ENCODE data around the gene DRP2.
"Not testable (repeated sequence)": the region's sequence is repeated elsewhere in the genome, so short reads cannot be mapped to it uniquely, and the experiment has no call there.

The DRP2 gene, protein sequence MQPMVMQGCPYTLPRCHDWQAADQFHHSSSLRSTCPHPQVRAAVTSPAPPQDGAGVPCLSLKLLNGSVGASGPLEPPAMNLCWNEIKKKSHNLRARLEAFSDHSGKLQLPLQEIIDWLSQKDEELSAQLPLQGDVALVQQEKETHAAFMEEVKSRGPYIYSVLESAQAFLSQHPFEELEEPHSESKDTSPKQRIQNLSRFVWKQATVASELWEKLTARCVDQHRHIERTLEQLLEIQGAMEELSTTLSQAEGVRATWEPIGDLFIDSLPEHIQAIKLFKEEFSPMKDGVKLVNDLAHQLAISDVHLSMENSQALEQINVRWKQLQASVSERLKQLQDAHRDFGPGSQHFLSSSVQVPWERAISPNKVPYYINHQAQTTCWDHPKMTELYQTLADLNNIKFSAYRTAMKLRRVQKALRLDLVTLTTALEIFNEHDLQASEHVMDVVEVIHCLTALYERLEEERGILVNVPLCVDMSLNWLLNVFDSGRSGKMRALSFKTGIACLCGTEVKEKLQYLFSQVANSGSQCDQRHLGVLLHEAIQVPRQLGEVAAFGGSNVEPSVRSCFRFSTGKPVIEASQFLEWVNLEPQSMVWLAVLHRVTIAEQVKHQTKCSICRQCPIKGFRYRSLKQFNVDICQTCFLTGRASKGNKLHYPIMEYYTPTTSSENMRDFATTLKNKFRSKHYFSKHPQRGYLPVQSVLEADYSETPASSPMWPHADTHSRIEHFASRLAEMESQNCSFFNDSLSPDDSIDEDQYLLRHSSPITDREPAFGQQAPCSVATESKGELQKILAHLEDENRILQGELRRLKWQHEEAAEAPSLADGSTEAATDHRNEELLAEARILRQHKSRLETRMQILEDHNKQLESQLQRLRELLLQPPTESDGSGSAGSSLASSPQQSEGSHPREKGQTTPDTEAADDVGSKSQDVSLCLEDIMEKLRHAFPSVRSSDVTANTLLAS

DNA sequence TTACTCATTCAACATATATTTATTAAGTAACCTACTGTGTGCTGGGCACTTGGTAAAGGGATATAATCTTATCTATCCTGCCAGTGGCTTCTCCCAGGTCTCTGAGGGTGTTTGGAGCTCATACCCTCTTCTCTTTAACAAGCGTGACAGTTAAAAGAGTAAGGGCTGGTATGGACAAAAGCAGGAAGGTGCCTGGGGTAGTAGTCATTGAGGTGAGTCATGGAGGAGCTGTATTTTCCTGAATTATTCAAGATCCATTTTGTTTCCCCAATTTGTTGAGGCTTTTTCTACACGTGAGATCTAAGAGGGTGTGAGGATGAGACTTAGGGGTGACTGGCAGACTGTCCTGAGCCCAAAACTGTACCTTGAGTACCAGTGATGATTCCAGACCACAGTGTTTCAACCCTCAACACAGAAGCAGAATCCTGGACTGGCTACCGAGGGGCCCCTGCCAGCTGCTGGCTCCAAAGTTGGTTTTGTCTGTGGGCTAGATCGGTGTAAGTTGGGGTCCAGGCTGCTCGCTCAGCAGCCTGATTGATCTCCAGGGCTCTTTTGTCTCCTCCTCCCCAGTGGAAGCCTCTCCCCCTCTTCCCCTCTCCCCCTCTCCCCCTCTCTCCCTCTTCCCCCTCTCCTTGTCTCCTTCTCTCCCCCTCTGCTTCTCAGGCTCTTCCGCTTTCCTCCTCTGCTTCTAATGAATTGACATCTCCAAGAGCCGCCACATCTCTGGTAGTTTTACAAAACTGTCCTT lies at the start of gene DRP2:
Gene DRP2, plus strand, starts transcription at position 671 of the 748 bp plus-strand sequence. CDS start 11,862 bp downstream, outside the sequence.
- peak in 1 of 3 donors; percentile 1 for DNase-seq

DNA sequence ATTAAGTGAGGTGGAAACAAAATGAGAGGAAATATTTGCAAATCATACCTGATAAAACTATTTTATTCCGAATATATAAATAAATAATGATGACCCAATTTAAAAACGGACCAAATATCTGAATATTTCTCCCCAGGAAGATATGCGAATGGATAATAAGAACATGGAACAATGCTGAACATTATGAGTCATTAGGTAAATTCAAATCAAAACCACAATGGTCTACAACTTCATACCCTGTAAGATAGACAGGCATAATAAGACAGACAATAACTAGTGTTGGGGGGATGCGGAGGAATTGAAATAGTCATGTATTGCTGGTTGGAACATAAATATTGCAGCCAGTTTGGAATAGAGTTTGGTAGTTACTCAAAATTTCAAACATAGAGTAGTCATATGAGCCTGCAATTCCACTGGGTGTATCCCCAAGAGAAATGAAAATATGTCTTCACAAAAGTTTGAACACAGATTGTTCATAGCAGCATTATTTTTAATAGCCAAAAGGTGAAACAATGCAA lies 47.6 kb upstream of the DRP2 start:
- no peak for DNase-seq

DNA sequence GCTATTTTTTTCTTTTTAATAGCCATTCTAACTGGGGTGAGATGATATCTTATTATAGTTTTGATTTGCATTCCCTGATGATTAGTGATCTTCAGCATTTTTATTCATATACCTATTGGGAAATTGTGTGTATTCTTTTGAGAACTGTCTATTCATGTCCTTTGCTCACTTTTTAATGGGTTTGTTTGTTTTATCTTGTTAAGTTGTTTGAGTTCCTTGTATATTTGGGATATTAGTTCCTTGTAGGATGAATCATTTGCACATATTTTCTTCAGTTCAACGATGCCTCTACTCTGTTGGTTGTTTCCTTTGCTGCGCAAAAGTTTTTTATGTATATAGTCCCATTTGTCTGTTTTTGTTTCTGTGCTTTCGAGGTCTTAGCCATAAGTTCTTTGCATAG lies 43.1 kb upstream of the DRP2 start:
- no peak for DNase-seq

DNA sequence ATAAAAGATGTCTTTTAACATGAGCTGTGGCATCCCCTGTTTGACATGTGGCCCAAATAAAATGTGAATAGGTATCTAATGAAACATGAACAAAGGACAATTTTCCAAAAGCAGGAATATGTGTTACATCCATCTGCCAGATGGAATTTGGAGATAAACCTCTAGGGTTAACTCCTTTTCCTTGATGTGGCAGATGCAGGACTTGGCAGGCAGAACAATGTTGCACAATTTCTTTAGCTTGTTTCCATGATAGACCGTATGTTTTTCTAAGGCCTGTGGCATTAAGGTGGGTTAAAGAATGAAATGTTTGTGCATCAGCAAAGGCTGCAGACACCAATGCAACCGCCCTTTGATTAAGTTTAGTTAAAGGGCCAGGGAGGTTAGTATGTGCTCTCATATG lies 34.7 kb upstream of the DRP2 start:
- DNase-seq: not testable (repeated sequence)

DNA sequence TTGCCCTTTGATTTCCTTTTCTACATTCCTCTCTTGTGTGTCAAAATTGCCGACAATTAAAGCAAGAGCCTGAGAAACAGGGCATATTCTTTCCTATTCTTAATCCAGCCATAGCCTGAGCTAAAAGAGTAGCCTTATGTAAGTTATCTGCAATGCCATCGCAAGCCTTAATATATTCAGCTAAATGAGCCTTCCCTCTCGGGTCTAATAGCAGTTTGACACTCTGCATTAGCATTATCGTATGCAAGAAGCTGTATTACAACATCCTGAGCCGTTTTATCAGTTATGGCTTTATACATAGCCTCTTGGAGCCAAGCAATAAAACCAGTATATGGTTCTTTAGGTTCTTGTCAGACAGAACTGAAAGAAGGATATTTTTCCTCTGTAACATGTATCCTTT lies 31.6 kb upstream of the DRP2 start:
- DNase-seq: not testable (repeated sequence)

GRCh38 chrX:101190736-101191135 lies 28.9 kb upstream of the DRP2 start:
- DNase-seq: no peak

DNA sequence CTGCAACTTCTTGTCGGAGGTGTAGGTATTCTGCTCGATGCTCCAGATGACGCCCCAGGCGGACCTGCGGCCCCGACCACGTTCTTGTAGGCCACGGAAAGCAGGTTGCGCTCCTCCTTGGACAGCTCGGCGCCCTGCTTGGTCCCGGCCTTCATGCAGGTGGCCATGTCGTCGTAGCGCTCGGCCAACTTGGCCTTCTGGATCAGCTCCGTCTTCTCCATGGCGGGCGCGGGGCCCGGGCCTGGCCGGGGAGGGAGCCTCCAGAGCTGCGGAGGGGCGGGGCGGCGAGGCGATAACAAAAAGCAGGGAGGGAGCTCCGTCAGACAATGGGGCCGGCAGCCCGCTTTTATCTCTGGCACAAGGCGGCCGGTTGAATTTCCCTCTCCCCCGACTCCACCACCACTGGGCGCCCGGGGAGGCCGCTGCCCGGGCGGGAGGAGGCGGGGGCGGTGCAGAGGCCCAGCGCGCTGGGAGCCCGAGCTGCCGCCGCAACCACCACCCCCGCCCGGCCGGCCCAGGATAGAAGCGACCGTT lies 28.3 kb upstream of the DRP2 start:
- DNase-seq: peak in 2 of 3 donors; percentile 9 to 16

DNA sequence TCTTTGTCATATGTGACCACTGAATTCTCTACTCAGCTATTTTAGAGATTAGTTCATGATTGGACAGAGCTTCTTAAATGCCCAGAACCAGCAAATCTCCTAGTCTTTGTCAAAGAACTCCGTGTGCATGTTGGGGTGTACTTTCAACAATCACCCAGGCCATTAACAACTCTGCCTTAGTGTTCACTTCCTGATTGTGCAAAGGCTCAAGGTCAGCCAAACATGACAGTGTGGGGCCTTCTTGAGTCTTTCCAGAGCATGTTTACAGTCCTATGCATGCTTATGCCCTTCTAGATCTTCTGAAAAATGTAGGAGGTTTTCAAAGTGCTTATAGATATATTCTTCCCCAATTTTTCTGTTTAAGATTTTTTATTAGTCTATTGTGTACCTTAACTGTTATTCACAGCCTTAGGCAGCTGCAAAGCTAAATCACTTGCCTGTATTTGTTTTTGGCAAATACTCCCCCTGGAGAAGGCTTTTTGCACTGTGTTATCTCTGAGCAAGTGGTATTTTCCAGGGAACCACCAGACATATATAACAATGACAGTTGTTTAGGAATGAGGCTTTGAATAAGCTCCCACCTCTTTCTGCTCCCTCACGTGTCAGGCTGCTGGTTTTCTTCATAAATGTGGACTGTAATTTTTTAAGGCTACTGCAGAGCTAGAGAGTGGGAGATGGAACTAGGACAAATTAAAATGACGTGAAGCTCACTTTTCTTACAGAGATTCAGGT lies 24.0 kb upstream of the DRP2 start:
- no peak for DNase-seq

DNA sequence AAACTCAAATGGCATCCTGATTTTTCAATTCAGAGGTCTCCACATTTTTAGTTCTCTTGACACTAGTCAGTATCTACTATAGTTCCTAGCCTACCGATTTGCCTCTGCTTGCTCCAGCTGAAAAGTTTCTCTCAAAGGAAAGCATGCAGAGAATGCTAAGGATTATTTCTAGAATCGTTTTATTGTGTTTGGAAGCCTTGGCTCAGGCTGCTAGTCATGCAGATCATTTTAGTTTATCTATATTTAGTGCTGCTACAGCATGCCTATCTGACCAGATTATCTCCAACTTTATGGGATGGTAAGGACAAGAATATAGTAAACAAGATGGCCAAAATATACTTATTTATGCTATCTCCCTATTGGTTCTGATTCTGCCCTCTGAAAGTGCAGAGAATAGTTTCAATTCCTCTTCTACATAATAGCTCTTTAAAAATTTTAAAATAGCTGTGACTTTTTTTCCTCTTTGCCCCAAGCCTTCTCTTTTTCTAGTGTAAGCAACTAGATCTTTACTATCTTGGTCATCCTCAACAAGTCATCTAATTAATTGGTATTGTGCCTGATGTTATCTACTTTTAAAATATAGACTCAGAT lies 15.7 kb upstream of the DRP2 start:
- DNase-seq: no peak

GRCh38 chrX:101206471-101206870 lies 13.1 kb upstream of the DRP2 start:
- peak; percentile 22 to 32 (median 23) for DNase-seq

GRCh38 chrX:101208152-101208905 lies 11.3 kb upstream of the DRP2 start:
- DNase-seq: peak in 1 of 3 donors; percentile 4

DNA sequence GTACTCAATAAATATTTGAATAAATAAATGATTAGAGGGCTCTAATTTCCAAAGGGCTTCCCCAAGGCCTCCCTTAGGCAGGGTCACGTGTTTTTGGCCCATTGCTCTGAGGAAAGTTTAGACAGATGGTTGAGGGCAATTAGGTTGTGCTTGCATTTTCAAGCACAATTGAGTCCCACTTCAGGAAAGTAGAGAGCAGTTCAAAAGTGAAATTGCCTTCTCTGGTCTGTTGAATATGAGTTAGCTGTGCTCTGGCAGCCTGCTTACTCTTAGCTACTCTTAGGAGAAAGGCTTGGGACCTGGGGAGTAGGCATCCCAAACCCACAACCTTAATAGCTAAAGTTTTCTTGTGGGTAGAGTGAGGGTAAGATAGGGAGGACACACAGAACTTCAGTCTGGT lies 9.0 kb upstream of the DRP2 start:
- DNase-seq: no peak

DNA sequence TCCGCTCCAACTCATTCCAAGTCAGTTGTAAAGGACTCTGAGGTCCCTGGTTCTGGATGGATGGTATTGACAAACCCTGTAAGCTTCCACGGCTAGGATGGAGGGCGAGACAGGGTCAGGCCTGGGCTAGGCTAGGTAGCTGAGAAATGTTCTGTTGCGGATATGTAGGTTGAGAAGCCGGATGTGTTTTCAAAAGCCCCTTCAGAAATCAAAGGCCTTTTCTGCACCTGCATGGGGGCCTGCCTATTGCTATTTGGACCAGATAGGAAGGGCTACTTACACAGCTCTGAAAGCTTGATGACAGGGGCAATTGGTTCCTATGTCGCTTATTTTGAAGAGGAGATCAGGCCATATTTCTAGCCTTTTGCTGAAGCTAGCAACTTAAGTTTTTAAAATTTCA lies 1.9 kb upstream of the DRP2 start:
- DNase-seq: no peak

GRCh38 chrX:101219864-101220346 lies 319 bp downstream of the DRP2 start:
- DNase-seq: peak in 1 of 3 donors; percentile 2

GRCh38 chrX:101220662-101221260 lies 1.2 kb downstream of the DRP2 start:
- no peak for DNase-seq

- no peak for DNase-seq
Measured at GRCh38 chrX:101223226-101223625, 3.6 kb downstream of the DRP2 start.

DNA sequence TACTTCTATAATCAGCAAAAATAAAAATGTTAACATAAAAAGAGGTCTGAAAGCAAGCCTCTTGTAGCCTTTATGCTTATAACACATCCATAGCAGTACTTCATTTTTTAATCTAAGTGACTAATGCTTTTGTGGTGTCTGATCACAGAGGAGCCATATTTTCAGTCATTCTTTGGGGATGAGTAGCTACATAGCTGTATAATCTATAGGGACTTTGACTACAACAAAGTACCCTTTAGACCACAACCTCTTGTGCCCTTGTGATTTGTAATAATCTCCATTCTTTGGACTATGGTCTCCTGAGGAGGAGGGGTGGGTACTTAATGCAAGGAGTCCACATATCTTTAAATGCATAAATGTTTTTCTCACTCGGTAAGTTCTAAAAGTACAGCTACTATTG lies 9.6 kb downstream of the DRP2 start:
- no peak for DNase-seq

GRCh38 chrX:101230636-101231035 lies 11.1 kb downstream of the DRP2 start:
- DNase-seq: no peak

DNA sequence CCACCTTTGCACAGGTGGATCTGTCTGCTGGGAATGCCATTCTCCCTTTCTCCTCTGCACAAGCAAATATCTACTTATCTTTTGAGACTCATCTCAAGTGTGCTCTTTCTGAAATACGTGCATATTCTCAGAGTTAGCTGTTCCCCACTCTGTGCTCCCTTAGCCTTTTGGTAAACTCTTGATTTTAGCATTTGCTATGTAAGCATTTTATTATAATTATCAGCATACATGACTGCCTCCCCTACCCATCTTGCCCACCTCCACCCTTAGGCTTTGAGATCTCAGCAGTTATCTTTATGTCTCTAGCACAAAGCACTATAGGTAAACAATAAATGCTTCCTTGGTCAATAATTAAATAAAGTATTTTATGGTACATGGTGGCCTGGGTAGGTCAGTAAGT lies 11.5 kb downstream of the DRP2 start:
- no peak for DNase-seq

DNA sequence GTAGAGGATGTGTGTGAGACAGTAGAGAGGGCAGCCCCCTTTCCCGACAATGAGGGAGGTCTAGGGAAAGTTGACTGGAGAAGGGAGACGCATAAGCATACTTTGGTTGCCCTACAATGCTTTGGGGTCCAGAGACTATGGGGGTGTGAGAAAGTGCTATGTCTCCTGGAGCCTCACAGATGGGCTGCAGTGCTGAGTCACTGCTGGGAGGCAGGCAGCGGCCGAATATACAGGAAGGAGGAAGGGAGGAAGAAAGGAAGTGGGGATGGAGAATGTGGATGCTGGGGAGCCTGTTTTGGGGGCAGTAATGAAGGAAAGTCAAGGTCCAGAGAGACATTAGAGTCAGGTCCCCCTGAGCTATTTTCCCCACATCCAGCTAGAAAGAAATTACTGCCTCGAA lies 12.7 kb downstream of the DRP2 start:
- no peak for DNase-seq
